Fibroblast of gingiva (primary cell): ENCODE results near the gene ETNK1.

Source experiments
- DNase-seq: peaks from one replicate; pipeline ENCODE4 v3.0.0-alpha.2; 2011; ENCODE audit warnings: low read depth

The ETNK1 gene

GRCh38 chr12:22634883-22635282 lies 9.9 kb downstream of the ETNK1 start:
- no peak for DNase-seq

GRCh38 chr12:22635812-22636211 lies 10.8 kb downstream of the ETNK1 start:
- DNase-seq = no peak

- no peak for DNase-seq
Observed at GRCh38 chr12:22640851-22641250, 15.9 kb downstream of the ETNK1 start.

GRCh38 chr12:22641353-22642053 lies 16.5 kb downstream of the ETNK1 start:
- DNase-seq = no peak

- no peak for DNase-seq
Observed at GRCh38 chr12:22648668-22649067, 23.7 kb downstream of the ETNK1 start.

GRCh38 chr12:22653075-22653474 lies 28.1 kb downstream of the ETNK1 start:
- DNase-seq = peak; percentile 85

- no peak for DNase-seq
Observed at GRCh38 chr12:22653791-22654190, 28.8 kb downstream of the ETNK1 start.

- DNase-seq = no peak
Observed at GRCh38 chr12:22656376-22656775, 31.4 kb downstream of the ETNK1 start.

GRCh38 chr12:22656831-22657230 lies 31.9 kb downstream of the ETNK1 start:
- DNase-seq = no peak

- no peak for DNase-seq
Observed at GRCh38 chr12:22657538-22657937, 32.6 kb downstream of the ETNK1 start.

- DNase-seq = no peak
Observed at GRCh38 chr12:22658214-22658613, 33.2 kb downstream of the ETNK1 start.

- no peak for DNase-seq
Observed at GRCh38 chr12:22662356-22662755, 37.4 kb downstream of the ETNK1 start.

- no peak for DNase-seq
Observed at GRCh38 chr12:22665476-22665875, 40.5 kb downstream of the ETNK1 start.

GRCh38 chr12:22667122-22667521 lies 42.2 kb downstream of the ETNK1 start:
- no peak for DNase-seq

GRCh38 chr12:22668441-22668840 lies 43.5 kb downstream of the ETNK1 start:
- DNase-seq = peak; percentile 61

- peak; percentile 16 for DNase-seq
Observed at GRCh38 chr12:22670762-22671161, 45.8 kb downstream of the ETNK1 start.

GRCh38 chr12:22672951-22673350 lies 48.0 kb downstream of the ETNK1 start:
- peak; percentile 73 for DNase-seq

GRCh38 chr12:22677781-22678574 lies 53.0 kb downstream of the ETNK1 start:
- no peak for DNase-seq

- no peak for DNase-seq
Observed at GRCh38 chr12:22682663-22683062, 57.7 kb downstream of the ETNK1 start.

- no peak for DNase-seq
Observed at GRCh38 chr12:22683131-22683530, 58.2 kb downstream of the ETNK1 start.

- peak; percentile 46 for DNase-seq
Observed at GRCh38 chr12:22684140-22685118, 59.5 kb downstream of the ETNK1 start.

GRCh38 chr12:22686193-22686592 lies 61.2 kb downstream of the ETNK1 start:
- no peak for DNase-seq
